GDM1 (cell line): Measurements from ENCODE around the gene HOXC9.
A peak's percentile ranks its signal among the peaks of the same experiment; 100 is the strongest.

ENCODE experiments used
- DNase-seq: peaks from one replicate; lab custom pipeline; 2025; lab: John Stamatoyannopoulos, UW

The HOXC9 gene

DNA sequence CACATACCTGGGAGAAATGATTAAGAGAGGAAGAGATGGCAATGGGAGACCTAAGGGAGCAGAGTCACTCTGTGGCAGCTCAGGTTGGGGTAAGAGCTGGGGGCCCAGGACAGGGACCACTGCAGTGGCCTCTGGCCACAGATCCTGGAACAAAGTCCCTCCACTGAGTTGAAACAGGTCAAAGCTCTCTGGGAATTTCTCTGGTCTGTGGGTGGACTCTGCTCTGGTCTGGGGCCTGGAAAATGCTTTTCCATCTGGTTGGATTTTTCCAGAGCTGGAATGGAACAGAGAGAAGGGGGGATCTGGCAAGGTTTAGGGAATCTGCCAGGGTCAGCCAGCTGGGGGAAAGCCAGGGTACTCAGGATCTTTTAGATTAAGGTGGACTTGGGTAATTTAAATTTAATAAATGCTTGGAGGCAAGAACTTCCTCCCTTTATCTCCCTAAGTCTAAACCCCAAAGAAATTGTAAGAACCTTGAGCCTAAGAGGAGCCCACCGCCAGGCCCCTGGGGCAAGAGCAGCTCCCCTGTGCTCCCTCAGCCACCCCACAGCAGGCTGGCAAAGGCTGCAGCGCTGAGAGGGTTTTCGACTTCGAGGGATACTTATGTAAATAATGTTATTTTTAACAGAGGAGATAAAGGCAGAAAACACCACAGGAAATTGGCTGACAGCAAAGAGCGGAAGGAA lies 11.3 kb upstream of the HOXC9 start:
- DNase-seq: no peak

DNA sequence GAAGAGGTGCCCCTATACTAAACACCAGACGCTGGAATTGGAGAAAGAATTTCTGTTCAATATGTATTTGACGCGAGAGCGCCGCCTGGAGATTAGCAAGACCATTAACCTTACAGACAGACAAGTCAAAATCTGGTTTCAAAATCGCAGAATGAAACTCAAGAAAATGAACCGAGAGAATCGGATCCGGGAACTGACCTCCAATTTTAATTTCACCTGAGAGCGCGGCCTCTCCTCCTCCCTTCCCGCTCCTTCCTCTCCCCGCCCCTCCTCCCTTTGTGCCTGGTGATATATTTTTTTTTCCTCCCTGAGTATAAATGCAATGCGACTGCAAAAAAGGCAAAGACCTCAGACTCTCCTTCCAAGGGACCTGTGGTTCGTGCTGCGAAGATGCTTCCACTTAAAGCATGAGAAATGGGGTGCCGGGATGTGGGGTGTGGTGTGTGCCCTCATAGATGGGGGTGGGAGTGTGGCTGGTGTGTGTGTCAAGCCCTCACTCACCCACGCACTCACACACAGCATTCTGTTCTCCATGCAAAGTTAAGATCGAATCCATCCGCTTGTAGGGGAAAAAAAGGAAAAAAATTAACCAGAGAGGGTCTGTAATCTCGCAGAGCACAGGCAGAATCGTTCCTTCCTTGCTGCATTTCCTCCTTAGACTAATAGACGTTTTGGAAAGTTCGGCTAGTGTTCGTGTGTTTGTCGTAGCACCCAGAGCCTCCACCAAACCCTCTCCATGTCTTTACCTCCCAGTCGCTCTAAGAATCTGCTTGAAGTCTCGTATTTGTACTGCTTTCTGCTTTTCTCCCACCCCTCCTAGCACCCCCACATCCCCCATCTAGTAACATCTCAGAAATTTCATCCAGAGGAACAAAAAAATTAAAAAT lies 10.5 kb upstream of the HOXC9 start:
- peak; percentile 23 for DNase-seq

DNA sequence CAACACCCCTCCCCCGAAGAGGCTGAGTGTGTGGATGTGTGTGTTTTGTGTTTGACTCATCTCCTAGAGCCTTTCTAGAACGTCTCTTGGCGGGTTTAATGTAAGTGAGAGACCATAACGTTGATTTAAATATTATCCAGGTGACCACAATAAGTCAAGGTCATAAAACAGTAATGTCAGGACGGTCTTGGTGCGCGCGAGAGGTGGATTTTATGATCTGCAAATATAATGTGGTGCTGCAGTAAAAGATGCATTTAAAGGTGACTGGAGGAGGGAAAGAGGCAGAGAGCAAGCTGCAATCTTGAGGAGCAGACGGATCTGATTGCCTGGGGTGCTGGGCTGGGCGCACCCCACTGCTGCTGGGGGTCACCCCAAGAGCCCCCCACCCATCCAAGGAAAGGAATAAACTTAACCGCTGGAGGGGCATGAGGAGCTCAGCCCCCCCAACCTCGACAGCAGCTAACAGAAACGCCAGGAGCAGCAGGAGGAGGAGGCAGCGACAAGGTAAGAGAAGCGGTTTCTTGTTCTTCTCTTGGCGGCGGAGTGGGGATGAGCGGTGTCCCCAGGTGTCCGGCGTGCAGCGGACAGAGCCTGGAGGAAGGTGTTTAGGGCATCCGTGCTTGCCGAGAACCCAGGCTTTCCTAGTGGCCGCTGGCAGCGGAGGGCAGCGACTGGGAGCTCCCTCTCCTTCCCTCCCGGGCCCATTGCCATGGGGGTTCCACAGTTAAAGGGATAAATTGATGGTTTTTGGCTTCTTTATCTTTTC lies 9.5 kb upstream of the HOXC9 start:
- DNase-seq: no peak

DNA sequence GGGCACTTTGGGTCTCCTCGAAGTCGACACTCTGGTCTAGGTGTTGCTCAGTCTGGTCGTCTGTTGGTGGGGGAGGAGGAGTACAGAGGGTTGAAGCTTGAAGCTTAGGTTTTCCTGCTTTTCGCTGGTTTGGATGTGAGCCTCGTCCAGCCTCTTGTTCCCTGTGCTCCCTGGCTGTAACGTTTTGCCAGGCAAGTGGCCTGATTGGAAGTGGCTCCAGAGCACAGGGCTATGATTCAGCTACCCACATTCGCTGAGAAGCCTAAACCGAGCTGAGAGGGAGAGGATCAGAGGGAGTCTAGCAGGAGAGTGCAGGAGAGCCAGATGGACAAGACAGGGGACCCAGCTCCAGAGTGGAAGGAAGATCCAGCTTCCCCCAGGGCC lies 8.9 kb upstream of the HOXC9 start:
- DNase-seq: no peak

DNA sequence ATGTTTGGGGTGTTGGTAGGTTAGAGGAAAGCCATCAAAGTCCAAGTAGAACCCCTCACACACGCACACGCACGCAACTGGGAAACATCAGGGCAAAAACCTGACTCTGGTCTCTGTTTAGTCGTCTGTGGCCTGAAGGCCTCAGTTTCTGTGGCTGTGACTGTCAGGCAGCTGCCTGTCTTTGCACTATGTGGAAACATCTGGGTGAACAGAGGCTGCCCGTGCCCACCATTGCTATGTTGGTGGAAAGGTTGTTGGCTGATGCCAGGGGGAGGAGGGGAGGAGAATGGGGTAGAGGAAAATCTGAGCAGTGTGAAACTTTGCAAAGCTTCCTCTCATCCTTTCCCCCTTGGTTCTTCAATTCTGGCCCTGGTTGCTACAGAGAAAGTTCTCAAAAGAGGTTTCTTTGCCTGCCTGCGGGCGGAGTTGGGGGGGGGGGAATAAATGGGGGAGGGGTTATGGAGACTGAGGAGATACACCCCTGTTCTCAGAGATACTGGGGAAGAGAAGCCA lies 7.5 kb upstream of the HOXC9 start:
- no peak for DNase-seq

DNA sequence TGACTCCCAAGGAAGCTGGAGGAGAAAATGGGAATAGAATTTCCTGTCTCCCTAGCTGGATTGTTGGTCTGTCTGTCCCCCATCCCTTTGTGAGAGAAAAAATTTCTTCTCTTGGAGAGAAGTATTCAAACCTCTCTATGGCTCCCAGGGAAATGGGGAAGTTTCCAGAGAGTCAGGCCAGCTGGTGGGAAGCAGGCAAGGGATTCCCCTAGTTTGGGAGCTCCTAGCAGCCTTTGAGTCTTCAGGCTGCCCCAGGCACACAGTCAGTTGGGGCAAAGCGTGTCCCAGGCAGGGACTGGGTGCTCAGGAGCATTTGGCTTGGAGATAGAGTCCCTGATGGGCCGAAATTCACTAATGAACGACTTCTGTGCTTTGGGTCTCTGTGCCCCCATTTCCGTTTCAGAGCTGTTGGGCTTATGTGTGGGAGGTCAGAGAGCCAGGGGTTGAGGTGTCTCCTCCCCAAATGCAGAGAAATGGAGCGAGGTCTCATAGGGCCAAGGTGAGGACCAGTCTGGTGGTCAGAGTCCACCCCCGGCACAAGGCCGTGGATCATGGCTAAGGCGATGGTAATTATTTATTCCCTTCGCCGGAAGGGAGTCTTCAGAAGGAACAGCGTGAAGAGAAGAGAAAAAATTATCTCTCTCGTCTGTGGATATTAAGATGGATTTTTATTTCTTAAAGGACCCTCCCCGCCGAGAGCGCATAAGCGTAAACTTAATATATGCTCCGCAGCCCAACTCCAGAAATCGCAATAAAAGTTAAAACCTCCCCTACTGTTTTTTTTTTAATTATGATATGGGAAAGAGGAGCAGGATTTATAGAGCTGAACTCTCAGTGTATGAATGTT lies 6.6 kb upstream of the HOXC9 start:
- DNase-seq: no peak

DNA sequence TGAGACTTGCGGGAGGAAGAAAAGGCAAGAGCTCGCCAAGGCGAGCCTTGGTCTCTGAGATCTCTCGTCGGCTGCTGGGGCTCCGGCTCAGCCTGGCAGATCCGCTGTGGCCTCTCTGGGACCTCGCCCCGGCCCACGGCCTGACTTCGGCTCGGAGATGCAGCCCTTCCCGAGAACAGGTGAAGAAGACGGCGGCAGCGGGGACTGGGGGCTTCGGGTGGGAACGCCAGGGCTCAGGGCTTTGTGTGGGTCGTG lies 6.0 kb upstream of the HOXC9 start:
- DNase-seq: no peak

DNA sequence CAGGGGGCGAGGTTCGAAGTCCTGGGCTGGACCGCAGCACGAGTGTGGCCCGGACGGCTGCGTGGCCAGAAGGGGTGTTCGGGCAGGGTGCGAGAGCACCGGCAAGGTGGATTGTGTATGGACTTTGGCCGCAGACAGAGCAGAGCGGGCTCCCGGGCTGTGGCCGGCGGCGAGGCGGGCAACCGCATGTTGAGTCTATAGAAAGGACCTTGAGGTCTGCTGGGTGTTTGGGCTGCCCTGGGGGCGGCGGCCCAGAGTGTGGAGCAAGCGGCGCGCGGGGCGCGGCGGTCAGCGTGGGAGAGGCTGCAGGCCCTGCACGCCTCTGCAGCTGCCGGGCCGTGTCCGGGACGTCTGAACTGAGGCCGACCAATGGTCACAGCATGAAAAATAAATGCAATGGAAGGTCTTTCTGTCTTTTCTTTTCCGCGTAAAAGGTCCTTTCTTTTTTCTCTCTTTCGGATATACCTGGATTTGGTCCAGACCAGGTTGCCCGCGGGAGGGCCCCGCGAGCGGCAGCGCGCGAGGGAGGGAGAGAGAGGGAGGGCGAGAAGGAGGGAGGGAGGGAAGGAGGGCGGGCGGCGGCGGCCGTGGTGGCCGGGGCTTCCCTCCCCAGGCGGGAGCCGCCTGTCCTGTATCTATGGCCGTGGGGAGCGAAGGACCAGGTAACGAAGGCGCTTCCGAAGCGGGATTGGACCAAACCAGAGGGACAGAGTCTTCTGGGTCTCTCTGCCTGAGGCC lies 5.5 kb upstream of the HOXC9 start:
- DNase-seq: no peak

DNA sequence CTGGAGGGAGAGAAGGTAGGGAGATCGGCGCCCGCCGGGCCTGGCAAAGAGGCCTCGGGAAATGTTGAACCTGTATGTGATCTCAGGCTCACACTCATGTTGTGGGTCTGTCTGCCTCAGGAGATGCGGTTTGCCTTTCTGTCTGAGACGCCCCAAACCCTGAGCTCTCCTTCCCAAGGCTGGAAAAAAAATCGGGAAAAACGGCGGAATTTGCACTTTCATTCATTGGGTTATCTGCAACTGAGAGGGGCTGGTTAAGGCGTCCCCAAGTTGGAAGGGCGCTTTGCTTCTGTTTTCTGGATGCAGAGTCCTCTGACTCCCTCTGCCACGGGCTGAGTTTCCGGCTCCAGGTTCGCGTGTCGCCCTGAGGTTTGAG lies 5.0 kb upstream of the HOXC9 start:
- DNase-seq: no peak

DNA sequence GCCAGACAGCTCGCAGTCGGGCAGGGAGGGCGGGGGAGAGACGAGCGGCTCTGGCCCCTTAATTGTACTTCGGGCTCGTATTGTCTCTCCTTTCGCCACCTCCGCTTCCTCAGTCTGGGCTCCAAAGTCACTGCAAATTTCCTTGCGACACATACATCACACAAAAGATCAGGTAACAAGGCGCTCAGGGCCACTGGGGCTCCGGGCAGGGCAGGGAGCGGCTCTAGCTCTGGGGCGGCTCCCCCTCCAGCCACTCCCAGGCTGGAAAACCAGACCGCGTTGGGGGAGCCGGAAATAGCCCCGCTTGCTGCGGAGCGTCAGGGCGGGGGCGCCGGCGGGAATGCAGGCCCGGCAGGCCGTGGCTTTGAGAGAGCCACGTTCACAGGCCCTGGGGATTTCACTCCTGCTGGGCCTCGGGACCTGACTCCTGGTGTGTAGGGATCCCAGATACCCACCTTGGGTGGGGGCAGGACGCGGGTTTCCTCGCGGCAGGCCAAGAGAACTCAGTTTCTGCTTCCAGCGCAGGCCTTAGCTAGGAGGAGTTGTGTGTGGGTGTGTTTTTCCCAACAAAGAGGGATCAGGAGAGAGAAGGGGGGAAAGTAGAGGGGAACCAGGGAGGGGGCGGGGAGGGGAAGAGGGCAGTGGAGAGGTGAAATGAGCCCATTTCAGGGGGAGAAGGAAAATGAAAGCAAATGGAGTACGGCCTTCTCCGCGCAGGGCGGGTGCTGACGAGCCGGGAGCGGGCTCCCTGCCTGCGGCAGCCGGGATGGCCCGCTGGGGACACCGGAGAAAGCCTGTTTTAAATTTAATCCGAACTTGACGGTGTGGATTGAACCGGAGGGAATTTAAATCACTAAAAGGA lies 4.4 kb upstream of the HOXC9 start:
- no peak for DNase-seq

DNA sequence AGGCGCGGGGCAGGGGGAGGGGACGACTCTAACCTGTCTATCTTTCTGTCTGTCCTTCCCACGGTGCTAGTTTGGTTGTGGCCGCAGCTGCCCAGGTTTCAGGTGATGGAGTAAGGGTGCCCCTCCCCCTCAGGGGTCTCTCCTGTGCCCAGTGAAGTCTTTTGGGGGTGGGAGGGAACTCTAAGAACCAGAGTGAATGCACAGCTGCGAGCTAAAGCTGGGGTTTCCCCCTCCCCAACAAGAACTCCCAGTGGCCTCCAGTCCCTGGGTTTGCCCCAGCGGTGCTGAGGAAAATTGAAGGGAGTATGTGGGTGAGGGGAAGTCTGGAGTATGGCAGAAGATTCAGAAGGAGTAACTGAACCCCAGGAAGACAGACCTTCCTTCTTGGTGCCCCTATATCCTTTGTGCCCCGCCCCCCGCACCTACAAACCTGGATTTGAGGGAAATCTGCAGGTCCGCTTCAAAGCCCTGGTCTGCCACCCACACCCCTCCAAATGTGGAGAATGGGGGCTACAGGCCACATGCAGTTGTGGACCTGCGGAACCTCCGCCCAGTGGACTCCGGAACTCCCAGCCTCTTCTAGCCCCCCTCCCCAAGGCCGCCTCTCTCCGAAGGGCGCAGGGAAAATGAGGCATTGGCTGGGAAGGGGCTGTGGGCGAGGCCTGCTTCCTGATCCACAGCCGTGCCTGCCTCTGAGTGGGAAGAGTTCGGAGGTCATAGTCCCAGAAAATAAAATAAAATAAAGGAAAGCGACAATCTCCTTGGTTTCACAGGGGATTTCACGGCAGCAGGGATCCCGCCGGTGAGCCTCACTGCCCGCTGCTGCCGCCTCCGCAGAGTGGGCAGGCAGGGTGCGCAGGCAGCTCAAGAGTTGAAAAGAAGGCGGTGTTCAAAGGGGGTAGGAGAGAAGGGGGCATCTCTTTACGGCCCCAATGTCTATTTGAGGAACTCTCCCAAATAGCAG lies 3.4 kb upstream of the HOXC9 start:
- DNase-seq: no peak

DNA sequence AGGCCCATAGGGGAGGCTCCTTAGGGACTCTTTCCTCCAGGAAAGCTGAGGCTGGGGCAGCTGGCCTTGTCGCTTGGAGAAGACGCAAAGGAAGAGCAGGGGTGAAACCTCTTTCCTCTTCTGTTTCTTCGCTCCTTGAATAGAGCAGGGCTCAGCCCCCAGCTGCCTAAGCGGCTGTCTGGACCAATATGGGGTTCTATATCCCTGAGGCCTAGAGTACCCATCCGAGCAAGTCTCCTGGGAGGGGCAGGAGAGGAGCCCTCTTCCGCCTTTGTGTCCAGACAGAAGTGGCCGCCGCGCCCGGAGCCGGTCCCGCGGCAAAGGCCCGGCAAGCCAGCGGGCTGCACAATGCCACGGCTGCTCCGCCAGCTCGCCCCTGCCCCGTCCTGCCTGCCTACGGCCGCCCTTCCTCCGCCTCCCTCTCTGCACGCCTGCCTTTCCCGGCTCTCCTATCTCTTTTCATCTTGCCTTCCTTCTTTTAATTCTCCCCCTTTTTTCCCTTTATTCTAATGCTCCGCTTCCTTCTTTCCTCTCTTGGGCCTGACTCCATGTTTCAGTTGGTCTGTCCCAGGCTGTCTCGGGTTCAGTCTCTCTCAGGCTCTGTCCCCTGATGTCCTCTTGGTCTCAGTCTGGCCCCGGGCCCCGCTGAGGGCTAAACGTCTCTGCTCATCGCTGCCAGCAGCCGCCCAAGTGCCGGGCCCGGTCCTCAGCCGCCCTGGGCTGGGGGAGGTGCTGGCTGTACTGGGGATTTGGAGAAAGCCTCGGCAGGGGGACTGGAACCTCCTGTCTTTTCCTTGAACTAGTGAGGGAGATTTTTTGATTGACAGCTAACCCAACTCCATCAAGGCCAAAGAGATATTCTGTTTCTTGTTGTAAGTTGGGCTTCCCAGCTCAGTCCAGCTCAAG lies 2.5 kb upstream of the HOXC9 start:
- no peak for DNase-seq

DNA sequence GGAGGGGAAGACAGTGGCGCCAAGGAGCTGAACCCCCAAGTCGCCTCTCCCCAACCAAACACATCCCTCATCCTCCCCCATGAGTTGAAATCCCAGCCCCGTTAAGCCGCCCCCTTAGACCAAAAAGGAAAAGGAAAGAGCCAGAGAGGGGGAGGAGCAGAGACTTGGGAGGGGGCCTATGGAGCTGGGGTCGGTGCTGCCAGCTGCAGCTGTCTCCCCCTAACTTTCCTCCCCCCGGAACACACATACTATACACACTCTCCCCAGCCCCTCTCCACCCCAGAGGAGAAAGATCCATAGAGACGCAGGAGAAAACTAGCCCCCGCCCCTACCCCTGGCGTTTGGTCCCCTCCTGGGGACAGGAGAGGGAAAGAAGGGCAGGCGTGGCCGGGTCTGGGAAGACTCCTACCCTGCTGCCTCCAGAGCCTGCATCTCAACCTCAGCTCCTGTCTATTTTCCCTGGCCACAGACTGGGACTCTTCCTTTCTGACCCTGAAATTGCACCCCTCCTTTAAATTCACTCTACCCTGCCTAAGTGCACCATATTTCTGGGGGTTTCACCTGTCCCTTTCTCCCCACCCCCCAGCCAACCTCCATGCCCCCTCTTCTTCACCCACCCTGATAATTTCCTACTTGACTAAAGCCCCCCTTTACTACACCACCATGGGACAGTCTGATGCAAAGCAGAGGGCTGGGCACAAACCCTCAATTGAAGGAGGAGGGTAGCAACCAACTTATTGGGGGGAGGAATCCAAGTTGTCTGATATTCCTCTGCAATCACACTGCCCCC lies 1.7 kb upstream of the HOXC9 start:
- DNase-seq: no peak

DNA sequence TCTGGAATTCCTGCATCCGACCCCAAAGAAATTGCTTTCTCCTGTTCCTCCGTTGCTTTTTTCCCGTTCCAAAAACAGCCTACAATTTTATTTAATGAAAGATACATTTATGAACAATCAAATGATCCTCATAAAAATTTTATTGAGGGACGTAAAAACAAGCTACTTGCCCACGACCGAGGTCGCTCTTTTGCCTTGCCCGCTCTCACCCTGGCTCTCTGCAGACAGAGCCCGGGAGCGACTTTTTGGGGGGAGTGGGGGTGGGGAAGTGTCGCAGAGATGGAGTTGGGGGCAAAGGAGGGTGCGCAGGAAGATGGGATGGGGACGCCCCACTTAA lies 1.1 kb upstream of the HOXC9 start:
- no peak for DNase-seq

DNA sequence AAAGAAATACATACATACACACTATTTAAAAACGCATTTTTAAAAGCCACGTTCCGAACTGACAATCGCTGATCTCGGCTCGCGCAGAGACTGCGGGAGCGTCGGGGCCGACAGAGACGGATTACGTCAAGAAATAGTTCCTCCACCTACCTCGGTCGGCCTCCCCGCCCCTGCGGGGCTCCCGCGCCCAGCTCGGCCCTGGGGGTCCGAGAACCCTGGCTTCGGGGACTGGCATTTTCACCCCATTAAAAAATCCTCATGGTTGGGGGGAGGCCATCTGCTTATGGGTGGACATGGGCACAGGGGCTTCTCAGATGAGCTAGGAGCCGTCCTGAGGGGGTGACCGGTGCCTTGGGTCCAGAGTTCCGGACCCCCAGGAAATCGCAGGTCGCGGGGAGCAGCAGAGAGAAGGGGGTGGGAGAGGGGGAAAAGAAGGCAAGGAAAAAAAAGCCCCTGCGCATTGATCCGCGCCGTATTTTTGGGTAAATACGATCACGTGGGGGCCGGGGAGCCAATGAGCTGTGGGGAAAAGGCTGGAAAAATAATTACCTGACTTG lies 324 bp upstream of the HOXC9 start:
- DNase-seq: no peak

DNA sequence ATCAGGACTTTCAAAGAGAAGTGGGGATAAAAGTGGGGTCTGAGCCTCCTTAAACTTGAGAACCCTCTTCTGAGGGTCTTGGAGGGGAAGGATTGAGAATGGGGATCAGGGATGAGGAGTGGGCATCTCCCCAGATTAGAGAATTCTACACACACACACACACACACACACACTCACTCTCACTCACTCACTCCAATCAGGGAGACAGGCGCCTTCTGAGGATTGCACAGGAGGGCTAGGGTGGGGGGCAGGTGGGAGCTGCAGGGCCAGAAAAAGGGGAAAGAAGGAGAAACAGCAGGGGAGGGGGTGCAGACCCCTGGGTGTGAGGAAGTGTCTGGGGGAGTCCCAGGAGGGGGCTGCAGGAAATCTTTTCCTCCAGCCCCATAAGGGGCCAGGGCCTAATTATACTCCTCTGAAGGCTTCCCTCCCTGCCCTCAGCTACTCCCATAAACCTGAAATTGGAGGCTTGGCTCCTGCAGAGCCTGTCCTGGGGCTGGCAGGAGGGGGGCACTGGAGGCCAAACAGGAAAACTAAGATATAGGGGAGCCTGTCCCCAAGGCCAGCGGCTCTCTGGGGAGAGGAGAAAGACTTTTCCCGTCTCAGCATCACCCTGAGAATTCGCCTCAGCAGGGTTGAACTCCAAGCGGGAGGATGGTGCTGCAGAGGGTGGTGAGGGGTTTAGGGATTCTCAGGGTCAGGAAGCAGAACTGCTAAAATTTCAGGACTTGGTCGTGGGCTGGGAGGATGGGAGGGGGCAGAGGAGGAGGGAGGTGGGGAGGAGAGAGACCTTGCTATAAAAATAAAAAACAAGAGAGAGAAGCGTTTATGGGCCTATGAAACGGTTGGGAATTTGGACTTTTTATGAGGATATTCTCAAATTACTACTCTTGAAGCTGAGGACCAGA lies 1.6 kb downstream of the HOXC9 start:
- DNase-seq: no peak
